DOHH2 (cell line): ENCODE results near the gene ITGA11.

ENCODE experiments used
- H3F3A ChIP-seq: fragments of 200-600 bp; sonication (generic), shearing (Covaris generic); 2 replicates; pipeline ENCODE4 v1.6.0; 2016; ENCODE audit warnings: antibody characterized with exemption, mild to moderate bottlenecking; ENCODE audit not compliant: control insufficient read depth, insufficient read depth
- H3K27ac ChIP-seq: fragments of 200-600 bp; sonication (generic); 2 replicates; pipeline ENCODE4 v1.5.1; 2014; ENCODE audit warnings: low read depth, mild to moderate bottlenecking, low read length, moderate library complexity
- H3K27me3 ChIP-seq: fragments of 200-600 bp; sonication (generic); 2 replicates; pipeline ENCODE4 v1.6.1; 2014; ENCODE audit warnings: mild to moderate bottlenecking, low read length, mixed read lengths; ENCODE audit not compliant: control insufficient read depth
- H3K36me3 ChIP-seq: fragments of 200-600 bp; sonication (generic); 2 replicates; pipeline ENCODE4 v1.6.1; 2014; ENCODE audit warnings: mild to moderate bottlenecking, low read length, moderate library complexity, mixed read lengths; ENCODE audit not compliant: control insufficient read depth
- H3K4me1 ChIP-seq: fragments of 200-600 bp; sonication (generic); 2 replicates; pipeline ENCODE4 v1.6.1; 2014; ENCODE audit warnings: mild to moderate bottlenecking, low read length, mixed read lengths; ENCODE audit not compliant: control insufficient read depth
- H3K4me2 ChIP-seq: fragments of 200-600 bp; sonication (generic); 2 replicates; pipeline ENCODE4 v1.6.0; 2014; ENCODE audit warnings: mild to moderate bottlenecking, low read length, moderate library complexity
- H3K4me3 ChIP-seq: fragments of 200-600 bp; sonication (generic); 2 replicates; pipeline ENCODE4 v1.5.1; 2014; ENCODE audit warnings: mild to moderate bottlenecking, low read length, mixed read lengths
- H3K79me2 ChIP-seq: fragments of 200-600 bp; sonication (generic); 2 replicates; pipeline ENCODE4 v1.6.1; 2014; ENCODE audit warnings: mild to moderate bottlenecking, low read length, mixed read lengths; ENCODE audit not compliant: control insufficient read depth
- H3K9me2 ChIP-seq: fragments of 200-600 bp; sonication (generic); replicated peaks from 2 replicates; pipeline ENCODE4 v1.6.1; 2014; ENCODE audit warnings: mild to moderate bottlenecking, low read length, mixed read lengths; ENCODE audit not compliant: control insufficient read depth
- H3K9me3 ChIP-seq: fragments of 200-600 bp; sonication (generic); 2 replicates; pipeline ENCODE4 v1.6.1; 2014; ENCODE audit warnings: antibody characterized with exemption, low read length, mixed read lengths; ENCODE audit not compliant: control insufficient read depth, insufficient read depth
- H4K20me1 ChIP-seq: fragments of 200-600 bp; sonication (generic); 2 replicates; pipeline ENCODE4 v1.6.0; 2014; ENCODE audit warnings: low read depth, mild to moderate bottlenecking, antibody characterized with exemption, low read length, moderate library complexity; ENCODE audit not compliant: control insufficient read depth, insufficient read depth
- CTCF ChIP-seq: fragments of 200-600 bp; sonication (generic); IDR thresholded peaks from one replicate; pipeline ENCODE4 v1.5.1; 2014; ENCODE audit warnings: antibody characterized with exemption, mild to moderate bottlenecking, low read depth, low read length; ENCODE audit not compliant: poor library complexity, severe bottlenecking
- EZH2phosphoT487 ChIP-seq: fragments of 200-600 bp; sonication (generic); IDR thresholded peaks from 2 replicates; pipeline ENCODE4 v1.6.1; 2017; ENCODE audit warnings: borderline replicate concordance, mild to moderate bottlenecking, antibody characterized with exemption, low read length, moderate library complexity, mixed read lengths

ITGA11 gene

DNA sequence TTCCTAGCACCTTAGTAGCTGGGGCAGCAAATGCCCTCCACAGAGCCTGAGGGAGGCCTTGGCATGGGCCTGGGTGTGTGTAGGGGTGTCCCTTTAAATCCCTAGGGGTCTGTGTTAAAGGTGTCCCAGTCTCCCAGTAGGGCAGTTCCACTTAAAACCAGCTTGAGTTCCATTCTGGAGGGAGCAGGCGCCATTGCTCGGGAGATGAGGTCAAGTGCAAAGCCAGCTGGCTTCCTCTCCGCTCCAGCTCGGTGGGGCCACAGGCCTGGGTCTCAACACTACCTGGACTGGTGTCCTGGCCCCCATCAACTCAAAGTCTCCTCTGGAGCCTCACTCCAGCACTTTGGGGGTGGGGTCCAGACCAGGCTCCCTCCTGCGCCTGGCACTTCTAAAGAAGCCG, 129.2 kb downstream of the ITGA11 start:
- Histone ChIP-seq H3K9me3 (no peaks in the 10 kb centered on the region), H3K4me2 (no peak overlapping the region), H3K36me3 (no peaks in the 10 kb centered on the region), H4K20me1 (no peaks in the 10 kb centered on the region), H3K4me3 (no peak overlapping the region), H3F3A (no peaks in the 10 kb centered on the region), H3K27ac (no peak overlapping the region), H3K9me2 (no peaks in the 10 kb centered on the region), H3K27me3 (peaks cover 10% of the 10 kb centered on the region), H3K4me1 (peaks cover 29% of the 10 kb centered on the region), H3K79me2 (no peaks in the 10 kb centered on the region)
- TF ChIP-seq CTCF (no peak), EZH2phosphoT487 (no peak)

GRCh38 chr15:68301301-68301700, 130.7 kb downstream of the ITGA11 start:
- Histone ChIP-seq H4K20me1 (no peaks in the 10 kb centered on the region), H3K9me3 (no peaks in the 10 kb centered on the region), H3K36me3 (0 out of 2 replicates have a peak, but pooled peaks cover 2% of the 10 kb centered on the region), H3K9me2 (no peaks in the 10 kb centered on the region), H3K79me2 (peaks cover 3% of the 10 kb centered on the region; the same call in 1 of the 2 replicates), H3F3A (no peaks in the 10 kb centered on the region), H3K4me1 (peaks cover 39% of the 10 kb centered on the region), H3K4me3 (no peak overlapping the region), H3K4me2 (no peak overlapping the region), H3K27me3 (no peaks in the 10 kb centered on the region), H3K27ac (no peak overlapping the region)
- no peak for TF ChIP-seq CTCF
- no peak for TF ChIP-seq EZH2phosphoT487

- Histone ChIP-seq H3K4me3 (no peak overlapping the region), H3K27me3 (no peaks in the 10 kb centered on the region), H3K79me2 (peaks cover 8% of the 10 kb centered on the region), H3F3A (peaks cover 5% of the 10 kb centered on the region; the same call in 1 of the 2 replicates), H3K4me2 (no peak overlapping the region), H3K27ac (no peak overlapping the region), H4K20me1 (no peaks in the 10 kb centered on the region), H3K36me3 (peaks cover 9% of the 10 kb centered on the region), H3K9me3 (no peaks in the 10 kb centered on the region), H3K4me1 (peaks cover 47% of the 10 kb centered on the region), H3K9me2 (no peaks in the 10 kb centered on the region)
- TF ChIP-seq CTCF (no peak), EZH2phosphoT487 (no peak)
These were observed 131.6 kb downstream of the ITGA11 start for GRCh38 chr15:68300115-68300940.
